ENCODE measurements around the gene PAK4. TPM values are rescaled to one million over a fixed set of nuclear protein-coding genes. Genes with fewer than 3 reads are reported as not detected.

Gene PAK4
- total RNA-seq, 1 donor from 2014 or later: 14.8 TPM

DNA sequence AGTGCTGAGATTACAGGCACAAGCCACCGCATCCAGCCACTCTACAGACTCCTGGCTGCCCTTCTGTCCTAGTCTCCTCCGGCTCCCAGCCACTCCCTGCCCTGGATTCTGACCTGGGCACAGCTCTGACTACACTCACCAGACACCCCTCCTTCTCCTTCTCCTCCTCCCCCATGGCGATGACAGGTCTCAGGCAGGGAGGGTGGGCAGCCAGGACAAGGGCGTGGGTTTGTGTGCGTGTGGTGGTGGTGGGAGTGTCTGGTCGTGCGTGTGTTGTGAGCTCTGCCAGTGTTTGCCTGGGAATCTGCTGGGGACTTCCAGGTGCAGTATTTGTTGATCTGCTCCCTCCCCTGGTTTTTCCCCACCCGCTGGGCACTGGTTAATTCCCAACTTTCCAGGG lies 68.2 kb downstream of the PAK4 start:
- H3K4me3 Mint-ChIP-seq: no peak overlapping the region
- no peaks in the 10 kb centered on the region for H3K9me3 Mint-ChIP-seq
- H3K27ac Mint-ChIP-seq: no peak overlapping the region
- DNase-seq: no peak
- peaks cover 50% of the 10 kb centered on the region for H3K27me3 Mint-ChIP-seq
- intact Hi-C loops (cut with micrococcal nuclease): no loop called here
- peaks cover 7% of the 10 kb centered on the region for H3K4me1 Mint-ChIP-seq
- H3K36me3 Mint-ChIP-seq (ENCODE audit: low read depth): no peaks in the 10 kb centered on the region

GRCh38 chr19:39194832-39195542 lies 69.4 kb downstream of the PAK4 start:
- peaks cover 7% of the 10 kb centered on the region for H3K4me1 Mint-ChIP-seq
- H3K9me3 Mint-ChIP-seq: no peaks in the 10 kb centered on the region
- no peak overlapping the region for H3K4me3 Mint-ChIP-seq
- no peak overlapping the region for H3K27ac Mint-ChIP-seq
- no peaks in the 10 kb centered on the region for H3K36me3 Mint-ChIP-seq (ENCODE audit: low read depth)
- intact Hi-C loops (cut with micrococcal nuclease): no loop called here
- H3K27me3 Mint-ChIP-seq: peaks cover 52% of the 10 kb centered on the region
- no peak for DNase-seq

DNA sequence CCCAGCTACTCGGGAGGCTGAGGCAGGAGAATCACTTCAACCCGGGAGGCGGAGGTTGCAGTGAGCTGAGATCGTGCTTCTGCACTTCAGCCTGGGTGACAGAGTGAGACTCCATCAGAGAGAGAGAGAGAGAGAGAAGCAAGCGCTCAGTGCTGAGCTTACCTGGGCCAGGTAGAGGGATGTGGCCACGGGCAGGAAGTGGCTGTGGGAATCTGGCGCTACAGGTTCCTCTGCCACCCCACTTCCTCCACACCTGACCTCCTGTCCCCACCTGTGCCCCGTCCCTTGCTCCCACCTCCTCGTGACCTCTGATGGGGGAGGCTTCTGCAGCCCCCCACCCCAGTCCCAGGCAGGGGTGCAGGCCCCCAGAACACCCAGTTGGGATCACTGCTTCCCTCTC lies 70.2 kb downstream of the PAK4 start:
- Mint-ChIP-seq H3K4me3 (no peak overlapping the region), H3K36me3 (ENCODE audit: low read depth) (no peaks in the 10 kb centered on the region), H3K27ac (no peak overlapping the region), H3K27me3 (peaks cover 53% of the 10 kb centered on the region), H3K4me1 (peaks cover 7% of the 10 kb centered on the region), H3K9me3 (no peaks in the 10 kb centered on the region)
- no peak for DNase-seq
- intact Hi-C loops (cut with micrococcal nuclease): no loop called here

GRCh38 chr19:39196320-39196719 lies 70.7 kb downstream of the PAK4 start:
- no peak overlapping the region for H3K27ac Mint-ChIP-seq
- no peaks in the 10 kb centered on the region for H3K36me3 Mint-ChIP-seq (ENCODE audit: low read depth)
- H3K27me3 Mint-ChIP-seq: peaks cover 57% of the 10 kb centered on the region
- intact Hi-C loops (cut with micrococcal nuclease): no loop called here
- H3K4me1 Mint-ChIP-seq: peaks cover 7% of the 10 kb centered on the region
- no peak overlapping the region for H3K4me3 Mint-ChIP-seq
- no peak for DNase-seq
- no peaks in the 10 kb centered on the region for H3K9me3 Mint-ChIP-seq

- H3K4me3 Mint-ChIP-seq: peak within 1 kb of the TSS; percentile 36
- DNase-seq: no peak
- H3K27me3 Mint-ChIP-seq: peaks cover 60% of the 10 kb centered on the region
- H3K36me3 Mint-ChIP-seq (ENCODE audit: low read depth): no peaks in the 10 kb centered on the region
- H3K27ac Mint-ChIP-seq: no peak within 1 kb of the TSS
- intact Hi-C loops (cut with micrococcal nuclease): no loop called here
- no peaks in the 10 kb centered on the region for H3K9me3 Mint-ChIP-seq
- H3K4me1 Mint-ChIP-seq: peaks cover 7% of the 10 kb centered on the region
Observed at GRCh38 chr19:39196860-39197562, 71.4 kb downstream of the PAK4 start, which contains the start of gene NCCRP1. Gene NCCRP1 (plus strand): TSS chr19:39196964. CDS start chr19:39196983, 19 bp downstream.

DNA sequence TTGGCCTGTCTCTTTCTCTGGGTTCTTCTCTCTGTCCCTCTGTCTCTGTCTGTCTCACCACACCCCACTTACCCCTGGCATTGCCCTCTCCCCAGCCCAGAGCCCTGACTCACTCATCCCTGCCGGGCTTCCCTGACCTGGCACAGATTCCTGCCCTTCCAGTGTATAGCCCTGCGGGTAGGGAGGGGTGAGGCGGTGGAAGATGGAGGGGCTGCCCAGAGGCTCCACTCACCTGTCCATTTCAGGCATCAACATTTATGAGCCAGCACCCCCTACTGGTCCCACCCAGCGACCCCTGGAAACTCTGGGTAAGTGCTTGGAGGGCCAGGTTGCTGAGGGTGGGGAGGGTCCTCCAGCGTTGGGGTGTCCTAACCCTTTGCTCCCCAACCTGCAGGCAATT lies 72.2 kb downstream of the PAK4 start:
- Mint-ChIP-seq H3K27ac (no peak overlapping the region), H3K27me3 (peaks cover 64% of the 10 kb centered on the region), H3K36me3 (ENCODE audit: low read depth) (no peaks in the 10 kb centered on the region), H3K4me3 (no peak overlapping the region), H3K4me1 (peaks cover 7% of the 10 kb centered on the region), H3K9me3 (no peaks in the 10 kb centered on the region)
- intact Hi-C loops (cut with micrococcal nuclease): no loop called here
- DNase-seq: no peak

- DNase-seq: no peak
- no peak overlapping the region for H3K27ac Mint-ChIP-seq
- no peaks in the 10 kb centered on the region for H3K9me3 Mint-ChIP-seq
- no peak overlapping the region for H3K4me3 Mint-ChIP-seq
- intact Hi-C loops (cut with micrococcal nuclease): no loop called here
- H3K27me3 Mint-ChIP-seq: peaks cover 67% of the 10 kb centered on the region
- no peaks in the 10 kb centered on the region for H3K36me3 Mint-ChIP-seq (ENCODE audit: low read depth)
- peaks cover 7% of the 10 kb centered on the region for H3K4me1 Mint-ChIP-seq
Observed at GRCh38 chr19:39199025-39199424, 73.4 kb downstream of the PAK4 start.

- Mint-ChIP-seq H3K4me3 (no peak overlapping the region), H3K4me1 (peaks cover 7% of the 10 kb centered on the region), H3K27ac (no peak overlapping the region), H3K27me3 (peaks cover 68% of the 10 kb centered on the region), H3K9me3 (no peaks in the 10 kb centered on the region), H3K36me3 (ENCODE audit: low read depth) (no peaks in the 10 kb centered on the region)
- no peak for DNase-seq
- intact Hi-C loops (cut with micrococcal nuclease): no loop called here
Observed at GRCh38 chr19:39200066-39200802, 74.6 kb downstream of the PAK4 start.

GRCh38 chr19:39200803-39201115 lies 75.2 kb downstream of the PAK4 start:
- H3K36me3 Mint-ChIP-seq (ENCODE audit: low read depth): no peaks in the 10 kb centered on the region
- no peak for DNase-seq
- intact Hi-C loops (cut with micrococcal nuclease): no loop called here
- H3K27me3 Mint-ChIP-seq: peaks cover 67% of the 10 kb centered on the region
- no peak overlapping the region for H3K4me3 Mint-ChIP-seq
- peaks cover 7% of the 10 kb centered on the region for H3K4me1 Mint-ChIP-seq
- no peaks in the 10 kb centered on the region for H3K9me3 Mint-ChIP-seq
- no peak overlapping the region for H3K27ac Mint-ChIP-seq

- H3K4me1 Mint-ChIP-seq: no peaks in the 10 kb centered on the region
- peaks cover 54% of the 10 kb centered on the region for H3K27me3 Mint-ChIP-seq
- DNase-seq: no peak
- no peak overlapping the region for H3K27ac Mint-ChIP-seq
- intact Hi-C loops (cut with micrococcal nuclease): no loop called here
- no peak overlapping the region for H3K4me3 Mint-ChIP-seq
- H3K9me3 Mint-ChIP-seq: no peaks in the 10 kb centered on the region
- H3K36me3 Mint-ChIP-seq (ENCODE audit: low read depth): no peaks in the 10 kb centered on the region
Observed at GRCh38 chr19:39202998-39203355, 77.4 kb downstream of the PAK4 start.

DNA sequence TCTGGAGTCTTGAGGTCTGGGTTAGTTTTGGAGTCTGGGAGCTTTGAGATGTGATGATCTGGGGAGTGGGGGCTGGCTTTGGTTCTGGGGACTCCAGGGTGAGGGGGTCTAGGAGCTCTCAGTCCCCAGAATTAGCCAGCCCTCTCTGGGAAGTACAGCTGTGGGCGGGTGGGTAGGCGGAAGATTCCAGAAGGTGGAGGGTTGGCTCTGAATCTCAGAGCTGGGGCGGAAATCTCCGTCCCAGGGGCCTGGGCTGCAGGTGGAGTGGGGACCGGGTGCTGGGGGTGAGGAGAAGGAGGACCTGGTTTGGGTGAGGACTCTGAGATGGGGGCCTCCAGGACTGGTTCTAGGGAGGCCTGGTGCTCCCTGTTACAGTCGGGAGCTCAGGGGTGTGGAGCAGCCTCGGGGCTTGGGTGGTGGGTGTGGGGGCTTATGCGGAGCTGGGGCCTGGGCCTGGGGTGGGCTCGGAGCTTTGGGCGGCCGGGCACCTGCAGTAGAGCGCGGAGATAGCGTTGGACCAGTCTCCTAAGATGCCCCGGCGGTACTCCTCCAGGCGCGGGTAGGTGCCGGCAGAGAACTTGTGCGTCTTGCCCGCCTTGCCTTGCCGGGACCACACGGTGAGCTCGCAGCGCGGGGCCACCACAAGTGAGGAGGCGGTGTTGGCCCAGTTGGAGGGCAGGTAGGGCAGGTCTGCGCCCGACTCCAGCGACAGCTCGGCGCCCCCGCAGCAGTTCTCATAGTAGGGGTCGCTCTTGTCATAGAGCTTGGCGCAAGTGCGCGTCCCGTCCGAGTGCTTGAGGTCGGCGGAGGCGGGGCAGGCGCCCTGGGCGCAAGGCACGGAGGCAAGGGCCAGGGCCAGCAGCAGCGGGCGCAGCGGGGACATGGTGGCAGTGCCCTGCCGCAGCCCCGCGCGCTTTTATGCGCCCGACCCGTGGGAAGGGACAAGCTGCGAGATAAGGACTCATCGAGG lies 78.1 kb downstream of the PAK4 start, which contains the start of gene SYCN:
Gene SYCN, minus strand, starts transcription at position 892 of the 970 bp plus-strand sequence. Its CDS starts 9 bp downstream, at position 883.
- H3K4me3 Mint-ChIP-seq: no peak within 1 kb of the TSS
- no peak within 1 kb of the TSS for H3K27ac Mint-ChIP-seq
- H3K27me3 Mint-ChIP-seq: peaks cover 50% of the 10 kb centered on the region
- intact Hi-C loops (cut with micrococcal nuclease): no loop called here
- H3K4me1 Mint-ChIP-seq: no peaks in the 10 kb centered on the region
- DNase-seq: no peak
- H3K36me3 Mint-ChIP-seq (ENCODE audit: low read depth): no peaks in the 10 kb centered on the region
- H3K9me3 Mint-ChIP-seq: no peaks in the 10 kb centered on the region

DNA sequence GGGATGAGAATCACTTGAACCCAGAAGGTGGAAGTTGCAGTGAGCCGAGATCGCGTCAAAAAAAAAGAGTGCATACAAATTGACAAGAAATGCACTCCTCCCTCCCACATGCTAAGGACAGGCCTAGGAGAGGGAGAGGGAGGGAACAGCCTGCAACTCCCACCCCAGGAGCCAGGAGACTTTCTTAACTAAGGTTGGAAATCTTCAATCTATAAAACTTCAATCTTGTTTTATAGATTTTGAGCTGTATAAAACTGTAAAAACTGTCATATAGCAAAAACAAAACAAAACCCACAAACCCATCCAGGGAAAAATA lies 79.8 kb downstream of the PAK4 start:
- H3K27me3 Mint-ChIP-seq: peaks cover 43% of the 10 kb centered on the region
- intact Hi-C loops (cut with micrococcal nuclease): no loop called here
- H3K4me3 Mint-ChIP-seq: no peak overlapping the region
- no peaks in the 10 kb centered on the region for H3K36me3 Mint-ChIP-seq (ENCODE audit: low read depth)
- H3K4me1 Mint-ChIP-seq: no peaks in the 10 kb centered on the region
- no peak overlapping the region for H3K27ac Mint-ChIP-seq
- DNase-seq: no peak
- H3K9me3 Mint-ChIP-seq: no peaks in the 10 kb centered on the region

DNA sequence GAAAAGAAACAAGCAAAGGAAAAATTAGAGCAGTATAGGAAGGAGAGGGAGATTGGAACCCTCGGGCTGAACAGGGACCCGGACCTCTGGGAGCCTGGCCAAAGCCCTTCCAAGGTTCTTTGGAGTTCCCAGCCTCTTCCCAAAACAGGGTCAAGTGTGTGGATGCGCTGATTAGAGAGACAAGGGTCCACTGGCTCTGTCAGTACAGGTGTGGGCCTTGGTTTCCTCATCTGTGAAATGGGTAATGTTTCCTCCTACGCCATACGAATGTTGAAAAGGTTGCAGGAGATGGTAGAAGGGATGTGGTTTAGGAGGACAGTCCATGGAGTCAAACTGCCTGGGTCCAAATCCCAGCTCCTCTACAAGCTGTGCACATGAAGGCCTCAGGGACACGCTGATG lies 80.5 kb downstream of the PAK4 start:
- Mint-ChIP-seq H3K9me3 (no peaks in the 10 kb centered on the region), H3K4me1 (no peaks in the 10 kb centered on the region), H3K27me3 (peaks cover 36% of the 10 kb centered on the region), H3K27ac (no peak overlapping the region), H3K4me3 (no peak overlapping the region), H3K36me3 (ENCODE audit: low read depth) (no peaks in the 10 kb centered on the region)
- intact Hi-C loops (cut with micrococcal nuclease): no loop called here
- no peak for DNase-seq

Measured in activated CD4-positive, alpha-beta T cell treated with anti-CD3 and anti-CD28 coated beads, Interleukin-2, amount 10 ng/mL, durations not matched to agents 24 days and 14 days (primary cell).